HG02623 (cell line): ENCODE results near the gene VTA1.
"Not testable (repeated sequence)": the region's sequence is repeated elsewhere in the genome, so short reads cannot be mapped to it uniquely, and the experiment has no call there.

Experiments used
- ATAC-seq: cut with Tn5 transposase; IDR thresholded peaks from one replicate; pipeline ENCODE4 v1.9.1; 2021; ENCODE audit warnings: moderate library complexity; ENCODE audit not compliant: unreplicated experiment

Gene VTA1, protein sequence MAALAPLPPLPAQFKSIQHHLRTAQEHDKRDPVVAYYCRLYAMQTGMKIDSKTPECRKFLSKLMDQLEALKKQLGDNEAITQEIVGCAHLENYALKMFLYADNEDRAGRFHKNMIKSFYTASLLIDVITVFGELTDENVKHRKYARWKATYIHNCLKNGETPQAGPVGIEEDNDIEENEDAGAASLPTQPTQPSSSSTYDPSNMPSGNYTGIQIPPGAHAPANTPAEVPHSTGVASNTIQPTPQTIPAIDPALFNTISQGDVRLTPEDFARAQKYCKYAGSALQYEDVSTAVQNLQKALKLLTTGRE

DNA sequence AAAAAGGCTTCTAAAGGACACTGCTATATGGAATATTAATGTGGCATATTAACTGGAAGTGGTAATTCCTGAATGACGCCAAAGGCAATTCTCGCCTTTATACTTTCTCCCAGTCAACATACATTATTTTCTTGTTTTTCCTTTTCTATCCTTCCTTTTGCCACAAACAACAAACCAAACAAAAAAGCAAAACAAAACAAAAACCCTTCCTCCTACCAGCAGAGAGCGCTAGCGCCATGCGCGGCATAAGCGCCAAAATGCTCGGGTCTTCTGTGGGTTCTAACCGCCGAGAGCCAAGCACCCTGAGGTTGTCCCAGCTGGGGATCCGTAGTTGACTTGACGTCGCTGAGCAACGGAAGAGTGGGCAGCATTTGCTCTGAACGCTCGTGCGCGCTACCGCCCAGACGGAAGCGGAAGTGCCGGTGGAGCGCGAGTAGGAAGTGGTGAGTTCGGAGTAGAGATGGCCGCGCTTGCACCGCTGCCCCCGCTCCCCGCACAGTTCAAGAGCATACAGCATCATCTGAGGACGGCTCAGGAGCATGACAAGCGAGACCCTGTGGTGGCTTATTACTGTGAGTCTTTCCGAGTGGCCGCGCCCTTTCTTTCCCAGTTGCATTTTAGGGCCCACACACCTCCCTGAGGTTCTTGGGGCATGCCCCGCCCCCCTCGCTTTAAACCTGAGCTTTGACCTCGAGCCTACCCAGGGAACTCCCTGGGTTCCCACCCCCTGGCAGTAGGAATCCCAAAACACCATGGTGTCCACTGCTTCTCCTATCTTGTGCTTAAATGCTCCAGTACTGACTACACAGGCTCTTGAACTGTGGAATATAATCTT lies at the start of gene VTA1, which contains the start of gene NMBR:
Gene VTA1, plus strand, starts transcription at position 436 of the 835 bp plus-strand sequence. Its CDS starts 25 bp downstream, at position 461.
Gene NMBR, minus strand, starts transcription at position 295 of the 835 bp plus-strand sequence. CDS start 58,464 bp downstream, outside the sequence.
- ATAC-seq, result peak; percentile 100

DNA sequence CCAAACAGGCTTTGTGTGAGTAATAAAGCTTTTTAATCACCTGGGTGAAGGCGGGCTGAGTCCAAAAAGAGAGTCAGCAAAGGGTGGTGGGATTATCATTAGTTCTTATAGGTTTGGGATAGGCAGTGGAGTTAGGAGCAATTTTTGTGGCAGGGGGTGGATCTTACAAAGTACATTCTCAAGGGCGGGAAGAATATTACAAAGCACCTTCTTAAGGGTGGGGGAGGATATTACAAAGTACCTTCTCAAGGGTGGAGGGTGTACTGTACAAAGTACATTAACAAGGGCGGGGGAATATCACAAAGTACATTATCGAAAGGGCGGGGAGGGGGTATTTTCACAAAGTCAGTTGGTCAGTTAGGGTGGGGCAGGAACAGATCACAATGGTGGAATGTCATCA lies 42.2 kb upstream of the VTA1 start:
- ATAC-seq, result not testable (repeated sequence)

DNA sequence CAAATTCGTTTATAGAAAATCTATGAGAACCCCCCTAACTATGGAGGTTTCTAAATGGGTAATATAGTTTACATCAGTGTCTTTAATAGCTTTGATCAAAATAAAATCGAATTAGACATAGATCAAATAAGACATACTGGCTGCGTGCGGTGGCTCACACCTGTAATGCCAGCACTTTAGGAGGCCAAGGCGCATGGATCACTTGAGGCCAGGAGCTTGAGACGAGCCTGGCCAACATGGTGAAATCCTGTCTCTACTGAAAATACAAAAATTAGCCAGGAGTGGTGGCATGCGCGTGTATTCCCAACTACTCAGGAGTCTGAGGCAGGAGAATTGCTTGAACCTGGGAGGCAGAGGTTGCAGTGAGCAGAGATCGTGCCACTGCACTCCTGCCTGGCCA lies 36.2 kb upstream of the VTA1 start:
- not testable (repeated sequence) for ATAC-seq

DNA sequence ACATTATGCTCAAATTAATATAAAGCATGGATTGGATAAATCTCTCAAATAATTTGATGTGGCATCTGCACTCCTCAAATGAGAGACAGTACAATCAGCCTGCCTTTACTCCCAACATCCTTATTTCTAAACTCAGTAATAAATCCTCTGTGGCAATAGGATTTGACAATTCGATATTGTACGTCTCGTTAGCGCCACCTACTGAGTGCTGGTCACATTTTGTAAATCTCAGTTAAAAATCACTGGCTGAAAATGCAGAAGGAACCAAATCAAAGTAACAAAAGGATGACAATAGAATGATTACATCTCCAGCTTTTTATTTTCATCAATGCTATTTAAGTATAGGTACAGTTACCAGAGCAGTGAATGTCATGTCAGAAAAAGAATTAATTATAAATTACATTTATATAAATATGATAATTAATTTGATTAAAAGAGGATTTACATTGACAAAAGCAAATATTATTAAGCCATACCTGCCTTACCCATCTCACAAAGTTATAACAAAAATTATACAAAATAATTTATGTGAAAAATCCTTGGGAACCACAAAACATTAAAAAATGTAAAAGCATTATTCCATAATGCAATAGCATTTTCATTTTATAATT lies 34.5 kb upstream of the VTA1 start:
- peak; percentile 65 for ATAC-seq

DNA sequence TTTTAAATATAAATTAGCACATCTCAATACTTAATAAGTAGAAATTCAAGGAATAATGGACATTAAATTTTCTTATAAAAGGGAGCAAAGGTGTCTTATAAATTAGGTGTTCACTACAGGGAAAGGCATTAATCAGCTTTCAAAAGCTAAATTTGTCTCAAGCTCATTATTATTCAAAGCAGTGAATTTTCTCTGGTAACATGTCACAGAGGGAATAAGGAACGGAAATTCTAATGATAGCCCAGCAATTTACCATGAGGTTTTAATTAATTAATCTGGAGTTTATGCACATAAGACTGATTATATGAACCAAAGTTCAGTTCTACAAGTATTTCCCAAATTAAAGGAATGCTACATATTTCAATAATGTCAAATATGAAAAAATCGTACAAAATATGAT lies 29.7 kb upstream of the VTA1 start:
- ATAC-seq, result no peak

DNA sequence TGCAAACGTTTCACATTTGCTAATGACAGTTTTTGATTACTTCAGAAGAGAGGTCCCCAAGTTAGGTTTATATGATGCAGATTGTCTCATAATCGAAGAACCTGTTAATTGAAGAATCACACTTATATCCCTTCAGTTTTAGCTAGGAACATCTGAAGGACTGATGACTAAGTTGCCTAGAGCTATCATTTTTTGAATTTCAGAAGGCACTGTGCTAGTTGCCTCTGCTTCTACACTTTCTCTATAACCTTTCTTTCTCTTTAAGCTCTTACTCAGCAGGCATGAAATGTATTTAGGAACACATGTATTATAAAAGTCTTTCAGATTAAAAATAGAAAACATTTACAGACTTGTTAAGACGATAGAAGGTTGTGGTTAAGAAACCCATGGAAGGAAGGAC lies 28.7 kb upstream of the VTA1 start:
- no peak for ATAC-seq

DNA sequence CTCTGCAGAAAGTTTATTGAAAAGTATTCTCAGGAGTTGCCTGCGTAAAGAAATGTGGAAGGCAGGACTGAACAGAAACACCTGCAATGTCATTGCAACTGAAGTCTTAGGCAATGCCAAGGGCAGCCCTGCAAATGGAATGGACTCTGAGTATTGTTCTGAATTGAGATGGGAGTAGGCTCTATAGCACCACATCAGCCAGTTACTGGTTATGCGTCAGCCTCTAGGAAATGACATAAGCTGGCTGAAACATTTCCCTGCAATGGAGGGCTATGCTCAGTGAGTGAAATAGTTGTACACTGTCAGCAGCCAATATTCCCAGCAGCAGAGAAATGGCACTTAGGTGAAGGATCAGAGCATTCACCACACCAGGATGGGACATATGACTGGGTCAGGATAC lies 28.1 kb upstream of the VTA1 start:
- ATAC-seq, result no peak

DNA sequence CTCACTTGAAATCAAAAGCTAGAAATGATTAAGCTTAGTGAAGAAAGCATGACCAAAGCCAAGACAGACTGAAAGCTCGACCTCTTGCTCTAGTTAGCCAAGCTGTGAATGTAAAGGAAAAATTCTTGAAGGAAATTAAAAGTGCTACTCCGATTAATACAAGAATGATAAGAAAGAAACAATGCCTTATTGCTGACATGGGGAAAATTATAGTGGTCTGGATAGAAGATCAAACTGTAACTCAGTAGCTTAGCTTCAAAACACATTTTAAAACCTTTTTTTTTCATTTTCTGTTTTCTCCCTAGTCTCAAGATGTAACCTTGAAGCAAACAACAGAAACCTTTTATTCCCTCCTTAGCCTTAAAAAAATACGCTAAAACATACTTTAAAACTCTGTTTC lies 25.7 kb upstream of the VTA1 start:
- no peak for ATAC-seq

DNA sequence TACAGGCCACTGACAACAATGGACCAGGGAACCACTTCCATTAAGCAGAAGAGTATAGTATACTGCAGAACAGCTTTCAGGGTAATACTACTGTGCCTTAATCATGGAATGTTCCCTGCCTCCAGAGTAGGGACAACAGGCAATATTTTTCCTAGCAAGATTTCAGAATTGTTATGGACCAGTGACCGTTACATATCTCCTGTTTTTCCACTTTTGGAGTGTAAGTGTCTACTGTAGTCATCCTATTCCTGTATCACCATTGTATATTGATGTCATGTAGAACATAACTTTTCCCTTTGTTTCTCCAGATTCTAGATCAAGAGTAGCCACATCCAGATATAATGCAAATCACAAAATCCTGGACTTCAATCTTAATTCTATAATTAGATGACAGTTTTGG lies 16.2 kb upstream of the VTA1 start:
- no peak for ATAC-seq

DNA sequence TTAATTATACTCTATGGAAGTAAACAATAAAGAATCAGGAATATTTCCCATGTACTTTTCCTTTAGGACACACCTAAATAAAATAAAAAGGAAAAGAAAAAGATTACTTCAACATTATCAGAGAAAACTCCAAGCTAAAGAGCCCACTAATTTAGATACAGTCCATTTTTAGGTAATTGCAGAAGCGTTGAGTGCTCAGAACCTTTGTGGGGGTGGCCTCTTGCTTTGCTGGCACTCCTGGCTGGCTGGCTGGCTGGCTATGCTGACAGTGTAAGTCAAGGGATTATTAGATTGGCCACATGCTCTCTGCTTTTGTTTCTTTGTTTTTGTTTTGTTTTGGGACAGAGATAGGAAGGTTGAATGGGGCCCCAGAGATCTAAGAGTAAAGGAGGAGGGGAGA lies 14.4 kb upstream of the VTA1 start, which contains the start of gene GJE1:
Gene GJE1, plus strand, starts transcription at position 301 of the 400 bp plus-strand sequence. CDS start 234 bp downstream, outside the sequence.
- no peak for ATAC-seq

DNA sequence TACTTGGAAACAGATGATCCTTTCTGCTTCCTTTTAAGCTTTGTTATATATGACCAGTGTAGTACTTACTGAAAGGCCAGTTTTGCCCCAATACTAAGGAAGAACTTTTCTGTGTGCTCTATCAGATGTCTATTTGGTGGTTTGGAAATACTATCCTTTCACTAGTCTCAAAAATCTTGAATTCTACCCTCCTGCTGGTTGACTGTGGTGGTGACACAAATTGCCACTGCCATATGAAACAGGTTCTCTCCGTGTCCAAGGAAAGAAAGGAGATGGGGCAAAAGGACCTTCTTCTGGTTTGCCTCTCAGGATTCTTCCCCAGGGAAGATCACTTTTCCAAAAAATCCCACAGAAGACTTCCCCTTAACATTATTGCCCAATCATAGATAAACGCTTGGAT lies 8.2 kb upstream of the VTA1 start:
- ATAC-seq, result no peak

DNA sequence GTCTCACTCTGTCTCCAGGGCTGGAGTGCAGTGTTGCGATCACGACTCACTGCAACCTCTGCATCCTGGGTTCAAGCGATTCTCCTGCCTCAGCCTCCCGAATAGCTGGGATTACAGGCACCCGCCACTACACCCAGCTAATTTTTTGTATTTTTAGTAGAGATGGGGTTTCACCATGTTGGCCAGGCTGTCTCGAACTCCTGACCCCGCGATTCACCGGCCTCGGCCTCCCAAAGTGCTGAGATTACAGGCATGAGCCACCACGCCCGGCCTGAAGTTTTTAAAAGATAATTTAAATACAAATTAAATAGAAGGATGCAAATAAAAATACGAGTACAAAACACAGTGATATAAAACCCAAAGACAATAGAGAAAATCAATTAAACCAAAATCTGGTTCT lies 5.5 kb upstream of the VTA1 start:
- not testable (repeated sequence) for ATAC-seq

DNA sequence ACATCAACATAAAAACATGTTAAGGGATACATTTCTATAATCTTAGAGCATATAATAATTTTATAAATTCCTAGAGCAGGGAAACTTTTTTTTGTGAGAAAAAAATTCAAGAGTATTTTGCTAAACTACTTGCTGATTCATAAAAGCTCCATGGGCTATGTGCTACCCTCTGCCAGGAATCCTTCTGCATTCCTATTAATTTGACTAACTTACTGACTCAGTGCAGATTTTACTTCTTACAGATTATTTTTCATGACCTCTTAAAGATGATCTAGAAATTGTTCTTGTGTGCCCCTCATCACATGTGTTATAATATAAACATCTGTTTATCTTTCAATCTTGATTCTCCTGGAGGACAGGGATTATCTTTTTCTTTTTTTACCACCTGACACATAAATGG lies 5.7 kb downstream of the VTA1 start:
- ATAC-seq, result no peak

DNA sequence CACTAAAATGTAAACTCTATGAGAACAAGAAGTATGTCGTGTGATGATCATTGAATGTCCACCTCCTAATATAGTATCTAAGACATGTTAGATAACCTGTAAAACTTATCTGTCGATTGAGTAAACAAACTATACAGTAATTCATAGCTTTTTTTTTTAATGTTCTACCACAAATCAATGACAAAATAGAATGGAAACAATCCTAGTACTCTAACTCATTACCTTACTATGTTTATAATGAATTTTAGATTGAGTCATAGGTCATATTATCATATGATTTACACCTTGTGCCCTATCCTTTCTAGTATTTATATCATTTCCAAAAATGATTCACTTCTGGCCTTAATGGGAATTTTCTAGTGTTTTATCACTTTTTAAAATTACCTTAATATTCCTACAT lies 6.1 kb downstream of the VTA1 start:
- ATAC-seq, result no peak

DNA sequence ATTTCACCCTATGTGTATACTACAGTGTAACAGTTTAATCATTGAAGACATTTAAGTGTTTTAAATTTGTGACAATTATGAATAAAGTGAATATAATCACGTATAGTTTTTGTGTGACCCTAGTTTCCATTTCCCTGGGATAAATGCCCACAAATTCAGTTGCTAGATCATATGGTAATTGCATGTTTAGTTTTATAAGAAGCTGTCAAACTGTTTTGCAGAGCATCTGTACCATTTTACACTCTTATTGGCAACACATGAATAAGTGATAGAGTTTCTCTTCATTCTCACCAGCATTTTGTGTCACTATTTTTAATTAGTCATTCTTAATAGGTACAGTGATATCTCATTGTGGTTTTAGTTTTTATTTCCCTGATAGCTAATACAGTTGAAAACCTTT lies 7.3 kb downstream of the VTA1 start:
- ATAC-seq, result no peak

DNA sequence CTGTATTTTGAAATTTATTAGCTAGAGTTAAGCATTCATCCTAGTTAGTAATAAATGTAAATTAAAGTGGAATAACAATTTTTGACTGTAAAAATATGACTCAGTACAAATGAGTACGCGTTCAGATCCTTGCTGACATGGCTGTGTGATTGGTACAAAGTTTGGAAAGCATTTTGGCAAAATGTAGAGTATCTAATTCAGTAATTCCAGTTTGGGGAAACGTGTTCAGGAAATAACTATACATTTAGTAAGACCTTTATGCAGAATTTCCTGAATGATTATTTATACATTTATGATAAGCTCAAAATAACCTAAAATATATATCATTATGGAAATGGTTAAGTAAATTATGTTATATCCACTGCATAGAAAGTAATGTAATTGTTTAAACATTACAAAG lies 8.0 kb downstream of the VTA1 start:
- ATAC-seq, result no peak

DNA sequence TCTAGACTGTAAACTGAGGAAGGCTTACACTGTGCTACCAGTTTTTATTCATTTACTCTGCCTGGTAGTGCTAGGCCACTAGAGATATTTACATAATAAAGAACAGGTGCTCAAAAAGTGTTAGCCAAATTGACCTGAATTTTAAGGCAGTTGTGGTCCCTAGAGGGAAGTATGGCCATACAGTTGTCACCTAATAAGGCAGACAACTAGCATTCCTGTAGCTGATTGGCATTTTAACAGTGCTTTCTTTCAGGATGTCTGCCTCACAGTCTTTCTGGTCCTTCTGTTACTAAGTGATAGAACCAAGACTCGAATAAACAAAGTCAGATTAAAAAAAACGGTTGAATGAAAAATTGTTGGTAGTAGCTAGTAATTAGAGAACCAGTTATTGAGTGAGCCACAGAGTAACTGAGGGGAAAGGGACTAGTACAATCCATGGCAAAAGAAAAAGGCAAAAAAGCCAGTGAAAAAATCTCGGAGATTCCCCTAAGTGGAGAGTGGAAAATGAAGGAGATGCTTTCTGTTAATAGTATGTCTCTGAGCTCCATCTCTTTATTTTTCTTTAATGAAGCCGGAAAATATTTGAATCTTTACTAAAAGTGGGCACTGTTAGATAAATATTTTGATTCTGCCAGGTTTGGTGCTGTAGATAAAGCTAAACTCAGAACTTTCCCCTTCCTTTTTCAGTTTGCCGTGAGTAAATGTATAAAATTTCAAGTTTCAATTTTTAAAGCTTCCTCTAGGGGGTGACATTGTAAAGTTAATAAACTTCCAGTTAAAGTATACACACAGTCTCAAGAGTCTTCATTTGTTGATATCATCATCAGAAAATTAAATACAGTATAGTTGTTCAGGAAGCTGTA lies 9.1 kb downstream of the VTA1 start:
- ATAC-seq, result no peak

DNA sequence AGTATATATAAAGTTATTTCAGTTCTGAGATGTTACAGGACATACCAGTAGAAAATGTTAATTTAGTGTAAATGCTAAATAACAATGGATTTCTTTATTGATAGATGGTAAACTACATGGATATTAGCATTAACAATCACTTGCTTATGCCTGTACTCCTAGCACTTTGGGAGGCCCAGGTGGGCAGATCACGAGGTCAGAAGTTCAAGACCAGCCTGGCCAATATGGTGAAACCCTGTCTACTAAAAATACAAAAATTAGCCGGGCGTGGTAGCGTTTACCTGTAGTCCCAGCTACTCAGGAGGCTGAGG lies 9.7 kb downstream of the VTA1 start:
- ATAC-seq, result not testable (repeated sequence)

DNA sequence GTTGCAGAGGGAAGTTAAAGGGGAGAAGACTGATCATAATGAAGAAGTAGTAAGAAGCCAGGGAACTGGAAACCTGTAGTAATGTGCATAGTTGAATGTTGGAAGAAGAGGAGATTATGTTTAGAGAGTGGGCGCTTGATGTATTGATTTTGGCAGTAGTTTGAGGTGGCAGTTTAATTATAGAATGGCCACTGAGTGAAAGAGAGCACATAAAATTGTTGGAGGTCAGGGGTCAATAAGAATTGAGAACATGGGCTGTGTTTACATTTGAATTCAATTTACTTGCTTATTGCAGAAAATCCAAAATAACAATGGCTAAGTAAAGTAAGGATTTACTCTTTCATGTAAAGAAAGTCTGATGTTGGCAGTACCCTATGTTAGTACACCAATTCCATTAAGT lies 15.7 kb downstream of the VTA1 start:
- ATAC-seq, result no peak

DNA sequence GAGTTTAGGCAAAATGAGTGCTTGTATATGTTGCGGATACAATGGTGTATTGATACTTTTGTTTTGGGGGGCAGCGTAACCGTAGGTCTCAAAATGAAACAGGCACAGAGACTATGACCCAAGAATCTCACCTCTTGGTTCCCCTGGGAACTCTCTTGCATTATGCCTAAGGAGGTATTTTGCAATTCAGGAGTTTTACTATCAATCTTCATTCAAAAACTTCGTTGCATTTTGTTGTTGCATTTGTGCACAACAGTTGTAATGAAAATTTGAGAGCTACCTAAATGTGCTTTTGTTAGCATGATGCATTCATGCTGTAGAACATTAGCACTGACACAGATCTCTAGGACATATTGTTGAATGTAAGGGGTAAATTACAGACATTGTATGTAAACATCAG lies 18.2 kb downstream of the VTA1 start:
- no peak for ATAC-seq

DNA sequence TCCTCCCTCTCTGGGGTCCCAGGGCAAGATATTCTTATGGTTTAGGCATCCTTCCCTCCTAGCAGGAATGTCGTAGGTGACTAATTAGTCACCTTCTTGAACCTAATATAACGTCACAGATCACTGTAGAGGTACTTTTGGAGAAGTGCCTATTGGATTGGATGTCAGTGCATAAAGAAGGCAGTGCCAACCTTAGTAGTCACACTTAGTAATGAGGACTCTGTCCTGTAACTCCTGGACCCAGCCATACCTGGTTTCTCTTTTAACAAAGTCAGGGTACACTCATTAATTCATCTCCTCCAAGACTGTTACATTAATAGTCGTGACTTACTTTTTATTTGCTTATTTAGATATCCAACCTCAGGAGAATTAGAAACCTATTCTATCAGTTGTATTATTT lies 20.0 kb downstream of the VTA1 start:
- ATAC-seq, result no peak
